Measurements from ENCODE around the gene SOCS6. TPM values are rescaled to one million over a fixed set of nuclear protein-coding genes. Genes with fewer than 3 reads are reported as not detected.

Gene SOCS6
- total RNA-seq, 2 donors from 2014 or later = 15.4 to 16.5 TPM

DNA sequence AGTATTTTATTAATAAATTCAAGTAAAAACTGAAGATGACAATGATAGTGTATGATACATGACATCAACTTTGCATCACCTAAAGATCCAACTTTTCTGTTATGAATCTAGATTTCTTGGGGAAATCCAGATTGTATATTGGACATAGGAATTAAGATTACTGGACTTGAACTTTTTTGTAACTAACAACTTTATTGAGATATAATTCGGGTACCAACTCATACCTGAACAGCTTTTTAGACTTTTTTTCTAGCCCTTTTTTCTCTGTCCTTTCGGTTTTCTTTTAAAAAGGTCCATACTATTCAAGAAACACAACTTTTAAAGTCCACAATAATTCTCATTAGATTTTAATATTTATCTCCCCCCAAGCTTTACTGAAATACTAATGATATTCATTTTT, 1.1 kb upstream of the SOCS6 start:
- intact Hi-C loops (cut with DNase I) = loop anchor here (5.0 to 10.0 kb wide), 2 partner anchors 80 to 93 kb away; partner anchors contain the start of gene RTTN (in 1 of the 2)
- DNase-seq (no peak), ATAC-seq (no peak)

DNA sequence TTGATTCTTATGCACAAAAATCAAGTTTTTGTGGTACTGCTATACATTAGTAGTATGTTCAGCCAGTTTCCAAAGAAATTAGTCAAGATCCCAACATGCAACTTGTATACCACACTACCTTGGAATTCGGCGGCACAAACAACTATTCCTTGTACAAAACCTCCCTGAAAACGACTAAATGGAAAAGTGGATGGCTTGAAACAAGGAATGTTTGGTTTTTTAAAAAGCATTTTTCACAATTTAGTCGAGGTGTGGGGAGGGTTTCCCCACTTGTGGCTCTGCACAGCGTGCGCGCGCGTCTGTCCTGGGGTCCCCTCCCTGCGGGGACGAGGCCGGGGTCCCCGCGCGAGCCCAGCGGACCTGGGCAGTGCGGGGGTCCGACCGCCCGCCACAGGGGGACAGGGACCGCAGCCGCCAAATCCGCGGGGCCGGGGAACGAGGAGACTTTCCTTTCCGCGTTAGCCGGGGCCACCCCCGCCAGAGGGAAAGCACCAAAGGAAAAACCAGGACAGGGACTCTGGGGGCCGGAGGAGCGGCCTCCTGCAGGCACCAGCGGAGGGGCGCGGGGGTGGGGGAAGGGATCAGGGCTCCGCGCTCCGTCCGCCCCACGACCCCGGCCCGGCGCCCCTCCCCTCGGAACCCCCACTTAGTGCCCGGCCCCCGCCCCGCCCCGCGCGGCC, 534 bp upstream of the SOCS6 start:
- intact Hi-C loops (cut with DNase I) = loop anchor here (5.0 to 10.0 kb wide), 2 partner anchors 81 to 94 kb away; partner anchors contain the start of gene RTTN (in 1 of the 2)
- peak in 1 of 2 donors; percentile 43 for ATAC-seq
- peak; percentile 53 for DNase-seq

DNA sequence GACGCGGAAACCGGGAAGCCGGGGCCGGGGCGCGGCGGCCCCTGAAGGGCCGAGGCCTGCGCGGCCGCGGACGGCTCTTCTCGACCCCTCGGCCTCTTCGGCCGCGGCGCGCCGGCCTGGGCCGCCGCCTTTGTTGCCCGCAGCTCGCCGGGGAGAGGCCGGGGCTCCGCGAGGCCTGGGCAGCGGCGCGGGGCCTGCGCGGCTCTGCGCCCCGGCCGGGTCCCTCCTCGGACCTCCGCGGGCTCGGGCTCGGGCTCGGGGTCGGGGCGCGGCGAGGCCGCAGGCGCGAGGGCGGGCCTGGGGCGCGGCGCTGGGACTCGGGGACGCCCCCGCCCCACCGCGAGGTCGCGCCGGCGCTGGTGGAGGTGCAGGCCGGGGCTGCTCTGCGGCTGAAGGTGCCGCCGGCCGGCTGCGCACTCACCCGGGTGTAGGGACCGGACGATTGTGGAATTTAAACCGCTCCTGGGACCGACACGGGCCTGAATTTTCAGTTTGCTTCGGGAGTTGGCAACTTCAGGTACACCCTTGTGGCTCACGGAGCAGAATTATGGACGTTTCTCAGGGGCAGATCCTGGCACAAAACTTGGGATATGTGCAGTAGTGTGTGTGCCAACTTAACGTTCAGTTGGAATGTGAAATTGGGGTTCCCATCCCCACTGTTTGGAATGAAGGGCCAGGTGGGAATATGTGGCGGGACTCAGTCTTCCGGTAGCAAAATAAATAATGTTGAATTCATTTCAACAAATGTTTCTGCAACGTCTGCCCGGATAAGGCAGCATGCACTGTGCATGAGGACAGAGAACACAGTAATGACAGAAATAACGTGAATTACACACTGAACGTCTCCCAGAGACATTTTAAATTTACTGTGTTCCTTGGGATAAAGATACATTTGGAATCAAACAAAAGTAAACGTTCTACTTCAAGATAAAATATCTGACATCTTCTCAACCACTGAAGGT, 787 bp downstream of the SOCS6 start:
- intact Hi-C loops (cut with DNase I) = loop anchor here (5.0 to 10.0 kb wide), 3 partner anchors 82 to 135 kb away; partner anchors contain the start of gene RTTN (in 1 of the 2)
- ATAC-seq = peak; percentile 40 to 50

DNA sequence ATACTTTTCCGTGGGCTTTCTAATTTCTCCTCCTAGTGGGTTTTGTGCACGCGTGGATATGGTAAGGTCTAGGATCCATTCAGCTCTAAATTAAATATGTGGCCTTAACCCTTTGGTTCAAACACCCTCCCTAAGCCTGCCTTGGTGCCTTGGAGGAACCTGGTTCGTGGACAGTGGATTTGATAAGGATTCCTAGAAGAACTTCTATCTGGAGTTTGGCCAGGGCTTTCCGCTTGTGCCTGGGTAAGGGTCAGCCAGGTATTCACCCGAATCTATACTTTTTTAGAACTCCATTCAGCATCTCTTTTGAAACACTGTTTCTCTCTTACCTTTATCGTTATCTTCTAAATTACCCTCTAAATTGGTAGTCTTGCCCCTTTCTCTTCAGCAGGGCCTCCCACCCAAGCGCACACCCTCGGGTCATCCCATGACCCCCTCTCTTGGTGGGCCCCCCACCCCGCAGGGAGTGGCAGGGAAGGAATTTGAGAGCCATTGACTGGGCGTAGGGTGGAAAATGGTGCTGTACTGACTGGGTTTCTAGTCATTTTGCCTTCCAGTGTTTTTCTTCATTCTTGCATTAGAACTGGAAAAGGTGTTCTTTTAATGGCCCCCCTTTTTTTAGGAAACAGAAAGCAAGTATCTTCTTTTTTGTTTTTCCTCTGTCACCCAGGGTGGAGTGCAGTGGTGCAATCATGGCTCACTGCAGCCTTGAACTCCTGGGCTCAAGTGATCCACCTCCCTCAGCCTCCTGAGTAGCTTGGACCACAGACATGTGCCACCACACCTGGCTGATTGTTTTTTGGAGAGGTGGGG, 1.8 kb downstream of the SOCS6 start:
- ATAC-seq = no peak
- DNase-seq = no peak
- intact Hi-C loops (cut with DNase I) = loop anchor here in 1 of 2 donors (10.0 kb wide), 1 partner anchor 134 kb away; no protein-coding TSS in a partner anchor

More for the DNA sequence above, 787 bp downstream of the SOCS6 start:
- DNase-seq = peak; percentile 40

DNA sequence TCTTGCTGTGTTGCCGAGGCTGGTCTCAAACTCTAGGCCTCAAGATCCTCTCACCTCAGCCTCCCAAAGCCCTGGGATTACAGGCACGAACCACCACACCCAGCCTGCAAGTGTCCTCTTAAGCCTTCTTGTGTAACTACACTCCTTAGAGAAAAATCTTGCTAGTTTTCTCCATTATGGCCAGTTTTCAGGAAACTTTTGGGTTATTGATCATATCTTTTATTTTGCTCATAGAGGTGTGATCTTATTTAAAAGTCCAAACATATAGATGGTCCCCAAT, 2.4 kb downstream of the SOCS6 start:
- intact Hi-C loops (cut with DNase I) = loop anchor here in 1 of 2 donors (10.0 kb wide), 1 partner anchor 134 kb away; no protein-coding TSS in a partner anchor
- DNase-seq = no peak

DNA sequence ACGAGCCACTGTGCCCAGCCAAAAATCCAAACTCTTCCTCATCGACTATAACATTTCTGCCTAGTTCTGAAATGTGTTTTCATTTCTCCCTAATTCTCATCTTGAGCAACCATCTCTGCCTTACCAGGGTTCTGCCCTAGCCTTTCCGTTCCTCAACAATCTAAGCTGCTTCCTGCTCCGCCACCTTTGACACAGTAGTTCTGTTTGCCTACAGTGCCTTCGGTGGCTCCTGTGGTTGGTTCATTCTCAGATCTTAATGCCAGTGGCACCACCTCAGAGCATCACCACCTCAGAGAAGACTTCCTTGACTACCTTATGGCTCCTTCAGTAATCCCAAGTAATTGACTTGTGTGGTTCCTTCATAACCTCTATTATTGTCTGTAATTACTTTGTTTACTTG, 3.8 kb downstream of the SOCS6 start:
- intact Hi-C loops (cut with DNase I) = loop anchor here in 1 of 2 donors (10.0 kb wide), 1 partner anchor 132 kb away; no protein-coding TSS in a partner anchor
- ATAC-seq = no peak
- no peak for DNase-seq

More for the DNA sequence above, 2.4 kb downstream of the SOCS6 start:
- no peak for ATAC-seq

DNA sequence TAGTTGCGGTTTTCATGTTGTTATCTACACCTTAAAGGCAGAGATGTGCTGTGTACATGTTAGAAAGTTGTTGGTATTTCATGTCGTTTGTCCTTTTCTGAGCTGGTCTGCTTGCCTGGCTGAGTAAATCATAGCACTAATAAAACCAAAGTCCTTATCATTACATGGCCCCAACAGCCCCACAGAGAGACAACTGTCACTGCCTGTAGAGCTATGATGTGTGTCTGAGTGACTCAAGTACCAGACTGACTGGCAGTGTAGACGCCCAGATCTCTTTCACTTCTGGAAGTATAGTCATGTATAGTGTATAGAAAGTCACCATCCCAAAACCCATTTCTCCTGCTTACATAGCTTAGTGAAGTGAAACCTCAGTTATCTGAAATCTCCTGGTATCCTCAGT, 4.3 kb downstream of the SOCS6 start:
- DNase-seq = no peak
- intact Hi-C loops (cut with DNase I) = loop anchor here in 1 of 2 donors (10.0 kb wide), 1 partner anchor 132 kb away; no protein-coding TSS in a partner anchor
- ATAC-seq = no peak

- DNase-seq (no peak), ATAC-seq (no peak)
- intact Hi-C loops (cut with DNase I) = loop anchor here in 1 of 2 donors (10.0 kb wide), 1 partner anchor 130 kb away; no protein-coding TSS in a partner anchor
Measured at GRCh38 chr18:70294471-70295191, 5.8 kb downstream of the SOCS6 start.

- intact Hi-C loops (cut with DNase I) = loop anchor here in 1 of 2 donors (10.0 kb wide), 1 partner anchor 129 kb away; no protein-coding TSS in a partner anchor
- ATAC-seq (no peak), DNase-seq (no peak)
Measured at GRCh38 chr18:70295192-70296188, 6.6 kb downstream of the SOCS6 start.

DNA sequence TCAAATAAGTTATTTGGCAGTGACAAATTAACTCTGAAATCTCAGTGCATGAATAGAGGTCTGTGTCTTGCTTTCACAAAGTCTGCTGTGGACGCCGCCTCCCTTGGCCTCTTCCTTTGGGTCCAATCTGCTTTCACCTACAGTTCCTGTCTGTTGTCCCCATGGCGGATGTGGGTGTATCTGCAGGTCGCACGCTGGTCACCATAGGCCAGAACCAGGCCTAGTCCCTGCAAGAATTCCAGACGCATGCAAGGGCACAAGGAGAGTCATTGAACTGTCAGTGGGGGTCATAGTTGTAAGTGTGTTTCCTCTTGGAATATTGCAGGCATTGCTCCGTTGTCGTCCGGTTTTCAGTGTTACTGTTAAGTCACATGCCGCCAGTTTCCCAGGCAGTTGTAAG, 7.4 kb downstream of the SOCS6 start:
- peak in 1 of 2 donors; percentile 62 for ATAC-seq
- intact Hi-C loops (cut with DNase I) = loop anchor here in 1 of 2 donors (10.0 kb wide), 1 partner anchor 129 kb away; no protein-coding TSS in a partner anchor
- no peak for DNase-seq

GRCh38 chr18:70296781-70297180, 7.9 kb downstream of the SOCS6 start:
- intact Hi-C loops (cut with DNase I) = loop anchor here in 1 of 2 donors (10.0 kb wide), 1 partner anchor 128 kb away; no protein-coding TSS in a partner anchor
- no peak for ATAC-seq

DNA sequence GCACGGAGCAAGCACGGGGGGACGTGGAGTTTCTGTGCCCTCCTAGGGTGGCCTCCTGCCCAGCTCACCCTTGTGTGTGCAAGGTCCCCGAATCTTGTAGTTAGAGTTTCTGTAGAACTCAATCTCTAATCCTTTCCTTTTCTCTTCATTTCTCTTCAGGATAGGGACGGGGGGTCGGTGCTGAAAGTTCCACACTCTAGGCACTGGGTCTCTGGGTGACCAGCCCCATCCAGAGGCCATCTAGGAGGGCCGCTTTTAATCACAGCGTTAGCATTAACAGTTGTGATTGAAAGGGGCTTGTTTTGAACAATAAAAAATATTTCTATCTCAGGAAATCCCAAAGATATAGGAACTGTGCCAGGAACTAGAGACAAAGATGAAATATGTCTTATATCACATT, 10.5 kb downstream of the SOCS6 start:
- no peak for DNase-seq
- no peak for ATAC-seq
- intact Hi-C loops (cut with DNase I) = loop anchor here in 1 of 2 donors (10.0 kb wide), 1 partner anchor 125 kb away; no protein-coding TSS in a partner anchor

More at GRCh38 chr18:70296781-70297180, 7.9 kb downstream of the SOCS6 start:
- DNase-seq = no peak

DNA sequence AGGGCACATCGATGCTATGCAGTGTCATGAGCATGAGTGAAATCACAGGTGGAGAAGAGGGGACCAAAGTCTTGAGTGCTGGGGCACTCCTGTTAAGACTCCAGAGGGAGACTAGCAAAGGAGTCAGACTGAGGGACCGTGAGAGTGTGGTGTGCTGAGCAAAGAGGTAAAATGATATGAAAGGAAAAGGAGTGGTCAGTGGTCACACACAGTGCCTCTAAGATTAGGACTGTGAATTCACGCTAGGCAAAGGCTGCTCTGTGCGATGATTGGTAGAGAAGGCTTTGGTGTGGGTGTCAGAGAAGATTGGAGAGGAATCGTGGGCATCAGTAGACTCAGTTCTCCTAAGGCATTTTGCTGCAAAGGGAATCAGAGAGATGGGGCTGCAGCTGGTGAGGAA, 12.8 kb downstream of the SOCS6 start:
- ATAC-seq (no peak), DNase-seq (no peak)
- intact Hi-C loops (cut with DNase I) = no loop called here

GRCh38 chr18:70308555-70309294, 19.9 kb downstream of the SOCS6 start:
- ATAC-seq (no peak), DNase-seq (no peak)
- intact Hi-C loops (cut with DNase I) = no loop called here

DNA sequence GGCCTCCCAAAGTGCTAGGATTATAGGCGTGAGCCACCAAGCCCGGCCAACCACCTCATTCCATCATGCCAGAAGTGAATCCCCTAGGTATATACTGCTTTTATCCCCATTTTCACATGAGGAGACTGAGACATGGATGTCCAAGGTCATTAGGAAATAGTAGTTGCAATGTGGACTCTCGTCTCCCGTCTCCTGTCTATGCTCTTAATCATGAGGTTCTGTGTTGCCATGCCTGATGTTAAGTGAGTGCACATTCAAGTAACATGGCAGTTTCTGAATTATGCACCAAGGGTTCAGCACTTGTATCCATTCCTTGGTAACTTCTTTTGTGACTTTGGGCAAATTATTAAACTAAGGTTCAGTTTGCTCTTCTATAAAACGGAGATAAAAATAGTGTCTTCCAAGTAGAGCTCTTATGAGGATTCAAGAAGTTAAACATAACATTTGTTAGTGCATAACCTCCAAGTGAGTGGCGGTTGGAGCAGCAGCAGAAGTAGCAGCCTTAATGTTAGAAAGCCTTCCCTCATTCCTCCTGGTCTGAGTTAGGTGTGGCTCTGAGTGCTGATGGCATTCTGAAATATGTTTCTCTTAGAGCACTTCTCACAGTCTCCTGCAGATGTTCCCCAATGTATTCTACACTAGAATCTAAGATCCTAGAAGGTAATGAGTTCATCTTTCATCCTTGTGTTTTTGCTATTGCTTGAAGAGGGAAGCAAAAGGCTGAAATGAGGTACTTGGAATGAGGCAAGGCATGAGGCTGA, 21.9 kb downstream of the SOCS6 start:
- DNase-seq (no peak), ATAC-seq (no peak)
- intact Hi-C loops (cut with DNase I) = no loop called here
